ENCODE results near the gene RICTOR.
A peak's percentile ranks its signal among the peaks of the same experiment; 100 is the strongest.

Gene RICTOR

GRCh38 chr5:39074017-39074814 is at the start of gene RICTOR:
RICTOR (minus strand) TSS chr5:39074399; CDS start chr5:39074377, 22 bp downstream.
- DNase-seq (ENCODE audit: low read depth), result peak; percentile 92

- DNase-seq (ENCODE audit: low read depth), result no peak
These were observed 47.7 kb upstream of the RICTOR start for GRCh38 chr5:39121922-39122321.

- DNase-seq (ENCODE audit: low read depth), result no peak
These were observed 47.1 kb upstream of the RICTOR start for GRCh38 chr5:39121315-39121714.

- no peak for DNase-seq (ENCODE audit: low read depth)
These were observed 45.8 kb upstream of the RICTOR start for GRCh38 chr5:39120052-39120420.

GRCh38 chr5:39119404-39120051 is 45.3 kb upstream of the RICTOR start:
- no peak for DNase-seq (ENCODE audit: low read depth)

GRCh38 chr5:39118638-39119037 is 44.4 kb upstream of the RICTOR start:
- DNase-seq (ENCODE audit: low read depth), result no peak

GRCh38 chr5:39117401-39117800 is 43.2 kb upstream of the RICTOR start:
- DNase-seq (ENCODE audit: low read depth), result no peak

GRCh38 chr5:39116344-39117170 is 42.4 kb upstream of the RICTOR start:
- DNase-seq (ENCODE audit: low read depth), result no peak

GRCh38 chr5:39115644-39116343 is 41.6 kb upstream of the RICTOR start:
- no peak for DNase-seq (ENCODE audit: low read depth)

- no peak for DNase-seq (ENCODE audit: low read depth)
These were observed 40.0 kb upstream of the RICTOR start for GRCh38 chr5:39114155-39114554.

- no peak for DNase-seq (ENCODE audit: low read depth)
These were observed 39.3 kb upstream of the RICTOR start for GRCh38 chr5:39113354-39113953.

- no peak for DNase-seq (ENCODE audit: low read depth)
These were observed 35.4 kb upstream of the RICTOR start for GRCh38 chr5:39109606-39110005.

GRCh38 chr5:39108987-39109386 is 34.8 kb upstream of the RICTOR start:
- DNase-seq (ENCODE audit: low read depth), result no peak

GRCh38 chr5:39107350-39107749 is 33.2 kb upstream of the RICTOR start:
- no peak for DNase-seq (ENCODE audit: low read depth)

- DNase-seq (ENCODE audit: low read depth), result no peak
These were observed 32.1 kb upstream of the RICTOR start for GRCh38 chr5:39106322-39106721.

GRCh38 chr5:39104221-39104620 is 30.0 kb upstream of the RICTOR start:
- no peak for DNase-seq (ENCODE audit: low read depth)

GRCh38 chr5:39102684-39103155 is 28.5 kb upstream of the RICTOR start:
- no peak for DNase-seq (ENCODE audit: low read depth)

GRCh38 chr5:39100851-39101396 is 26.7 kb upstream of the RICTOR start:
- DNase-seq (ENCODE audit: low read depth), result no peak

- no peak for DNase-seq (ENCODE audit: low read depth)
These were observed 26.2 kb upstream of the RICTOR start for GRCh38 chr5:39100301-39100850.

- DNase-seq (ENCODE audit: low read depth), result no peak
These were observed 25.6 kb upstream of the RICTOR start for GRCh38 chr5:39099831-39100230.

- no peak for DNase-seq (ENCODE audit: low read depth)
These were observed 19.2 kb upstream of the RICTOR start for GRCh38 chr5:39093352-39093751.

All from activated T-cell treated with anti-CD3 and anti-CD28 coated beads for 48 hours (primary cell).